Nephron progenitor cell (in vitro differentiated cells): ENCODE data around the gene PTPN3.

ENCODE experiments used
- DNase-seq: peaks from one replicate; pipeline ENCODE4 v3.0.0; 2021
- H3K27ac Mint-ChIP-seq: 2 replicates; pipeline ENCODE4 v1.8.0; 2021; ENCODE audit warnings: mild to moderate bottlenecking, moderate library complexity, mixed read lengths
- H3K27me3 Mint-ChIP-seq: 2 replicates; pipeline ENCODE4 v1.8.0; 2021; ENCODE audit warnings: mild to moderate bottlenecking, low read depth, mixed read lengths; ENCODE audit not compliant: poor library complexity
- H3K36me3 Mint-ChIP-seq: 2 replicates; pipeline ENCODE4 v1.8.0; 2021; ENCODE audit warnings: low read depth, mixed read lengths
- H3K4me1 Mint-ChIP-seq: 2 replicates; pipeline ENCODE4 v1.8.0; 2021; ENCODE audit warnings: mixed read lengths
- H3K4me3 Mint-ChIP-seq: 2 replicates; pipeline ENCODE4 v1.8.0; 2021; ENCODE audit warnings: mild to moderate bottlenecking, moderate library complexity, mixed read lengths
- H3K9me3 Mint-ChIP-seq: 2 replicates; pipeline ENCODE4 v1.8.0; 2021; ENCODE audit warnings: mild to moderate bottlenecking, moderate library complexity, mixed read lengths
- TF ChIP-seq, protein P1 (sequence below): fragments of 200-600 bp; sonication (generic); IDR thresholded peaks from 2 replicates; pipeline ENCODE4 v1.5.0; 2021; ENCODE audit warnings: antibody characterized with exemption

The PTPN3 gene

DNA sequence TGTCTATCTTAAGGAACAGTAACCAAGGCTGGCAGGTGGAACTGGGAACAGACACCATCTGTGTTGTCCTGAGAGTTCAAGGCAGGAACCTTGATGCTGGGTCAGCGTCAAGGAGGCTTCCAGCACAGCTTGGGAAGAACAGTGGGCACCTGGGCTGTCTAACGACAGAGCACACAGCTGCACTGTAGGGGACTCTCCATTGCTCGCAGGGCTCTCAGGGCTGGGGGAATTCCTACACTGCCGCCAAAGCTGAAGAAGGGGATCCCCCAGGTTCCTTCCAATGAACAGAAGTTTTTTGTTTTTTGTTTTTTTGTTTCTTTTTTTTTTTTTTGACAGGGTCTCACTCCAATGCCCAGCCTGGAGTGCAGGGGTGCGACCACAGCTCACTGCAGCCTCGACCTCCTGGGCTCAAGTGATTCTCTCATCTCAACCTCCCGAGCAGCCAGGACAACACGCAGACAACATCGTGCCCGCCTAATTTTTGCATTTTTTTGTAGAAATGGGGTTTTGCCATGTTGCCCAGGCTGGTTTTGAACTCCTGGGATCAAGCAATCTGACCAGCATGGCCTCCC is 81.9 kb downstream of the PTPN3 start:
- H3K4me1 Mint-ChIP-seq, result peaks cover 83% of the 10 kb centered on the region
- no peaks in the 10 kb centered on the region for H3K9me3 Mint-ChIP-seq
- no peaks in the 10 kb centered on the region for H3K27me3 Mint-ChIP-seq
- TF ChIP-seq, protein P1, sequence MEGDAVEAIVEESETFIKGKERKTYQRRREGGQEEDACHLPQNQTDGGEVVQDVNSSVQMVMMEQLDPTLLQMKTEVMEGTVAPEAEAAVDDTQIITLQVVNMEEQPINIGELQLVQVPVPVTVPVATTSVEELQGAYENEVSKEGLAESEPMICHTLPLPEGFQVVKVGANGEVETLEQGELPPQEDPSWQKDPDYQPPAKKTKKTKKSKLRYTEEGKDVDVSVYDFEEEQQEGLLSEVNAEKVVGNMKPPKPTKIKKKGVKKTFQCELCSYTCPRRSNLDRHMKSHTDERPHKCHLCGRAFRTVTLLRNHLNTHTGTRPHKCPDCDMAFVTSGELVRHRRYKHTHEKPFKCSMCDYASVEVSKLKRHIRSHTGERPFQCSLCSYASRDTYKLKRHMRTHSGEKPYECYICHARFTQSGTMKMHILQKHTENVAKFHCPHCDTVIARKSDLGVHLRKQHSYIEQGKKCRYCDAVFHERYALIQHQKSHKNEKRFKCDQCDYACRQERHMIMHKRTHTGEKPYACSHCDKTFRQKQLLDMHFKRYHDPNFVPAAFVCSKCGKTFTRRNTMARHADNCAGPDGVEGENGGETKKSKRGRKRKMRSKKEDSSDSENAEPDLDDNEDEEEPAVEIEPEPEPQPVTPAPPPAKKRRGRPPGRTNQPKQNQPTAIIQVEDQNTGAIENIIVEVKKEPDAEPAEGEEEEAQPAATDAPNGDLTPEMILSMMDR, result no peak
- peak overlapping the region; percentile 18 for H3K27ac Mint-ChIP-seq
- no peak for DNase-seq
- peaks cover 5% of the 10 kb centered on the region for H3K36me3 Mint-ChIP-seq
- H3K4me3 Mint-ChIP-seq, result no peak overlapping the region

DNA sequence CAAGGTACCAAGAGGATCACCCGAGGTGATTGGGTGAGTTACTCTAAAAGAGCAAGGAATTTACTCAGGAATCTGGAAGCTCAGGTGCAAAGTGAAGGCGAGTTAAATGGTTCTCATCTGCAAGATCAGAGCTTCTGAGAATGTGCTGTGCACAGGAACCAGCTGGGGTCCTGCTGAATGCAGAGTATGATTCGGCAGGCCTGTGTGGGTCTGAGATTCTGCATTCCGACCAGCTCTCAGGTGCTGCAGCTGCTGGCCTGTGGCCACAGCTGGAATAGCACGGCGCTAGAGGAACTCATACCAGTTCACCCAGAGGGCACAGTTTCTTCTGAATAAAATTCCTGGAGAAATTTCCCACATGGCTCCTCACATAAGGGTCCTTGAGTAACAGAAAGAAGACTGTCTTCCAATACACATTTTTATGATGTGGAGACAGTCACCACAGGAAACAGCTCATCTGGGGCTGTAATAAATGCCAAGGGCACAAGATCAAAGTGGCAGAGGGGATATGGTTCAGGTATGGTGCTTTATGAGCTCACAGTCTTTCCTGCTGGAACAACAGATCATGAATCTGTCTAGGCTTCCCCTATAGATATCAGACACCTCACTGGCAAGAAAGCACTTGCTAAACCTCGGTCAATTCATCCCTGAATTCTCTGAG is 83.9 kb downstream of the PTPN3 start:
- DNase-seq, result no peak
- Mint-ChIP-seq H3K4me3 (no peak overlapping the region), H3K27me3 (no peaks in the 10 kb centered on the region), H3K4me1 (peaks cover 75% of the 10 kb centered on the region), H3K36me3 (peaks cover 5% of the 10 kb centered on the region), H3K27ac (no peak overlapping the region), H3K9me3 (no peaks in the 10 kb centered on the region)
- TF ChIP-seq, protein P1, result no peak

DNA sequence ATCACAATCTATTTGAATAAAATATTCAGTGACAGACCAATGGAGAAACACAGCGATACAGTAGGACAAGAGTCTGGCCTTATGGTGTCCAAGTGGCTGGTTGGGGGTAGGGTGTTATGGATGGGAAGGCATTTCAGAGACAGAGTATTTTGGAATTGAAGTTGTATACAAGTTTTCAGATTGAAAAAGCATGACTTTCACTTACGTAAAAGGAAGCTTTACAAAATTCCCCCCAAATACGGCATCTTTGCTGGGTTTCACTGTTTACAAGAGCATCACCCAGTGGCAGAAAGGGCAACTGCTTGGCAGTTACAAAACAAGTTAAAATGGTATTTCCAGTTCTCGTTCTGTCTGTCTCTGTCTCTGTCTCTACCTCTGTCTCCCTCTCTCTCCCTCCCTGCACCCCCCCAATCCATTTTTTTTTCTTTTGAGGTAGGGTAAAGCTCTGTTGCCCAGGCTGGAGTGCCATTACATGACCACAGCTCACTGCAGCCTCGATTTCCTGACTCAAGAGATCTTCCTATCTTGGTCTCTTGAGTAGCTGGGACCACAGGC is 86.2 kb downstream of the PTPN3 start:
- no peak for DNase-seq
- Mint-ChIP-seq H3K4me1 (peaks cover 57% of the 10 kb centered on the region), H3K4me3 (no peak overlapping the region), H3K27ac (no peak overlapping the region), H3K36me3 (peaks cover 7% of the 10 kb centered on the region), H3K27me3 (no peaks in the 10 kb centered on the region), H3K9me3 (no peaks in the 10 kb centered on the region)
- TF ChIP-seq, protein P1, result peak; percentile 71

DNA sequence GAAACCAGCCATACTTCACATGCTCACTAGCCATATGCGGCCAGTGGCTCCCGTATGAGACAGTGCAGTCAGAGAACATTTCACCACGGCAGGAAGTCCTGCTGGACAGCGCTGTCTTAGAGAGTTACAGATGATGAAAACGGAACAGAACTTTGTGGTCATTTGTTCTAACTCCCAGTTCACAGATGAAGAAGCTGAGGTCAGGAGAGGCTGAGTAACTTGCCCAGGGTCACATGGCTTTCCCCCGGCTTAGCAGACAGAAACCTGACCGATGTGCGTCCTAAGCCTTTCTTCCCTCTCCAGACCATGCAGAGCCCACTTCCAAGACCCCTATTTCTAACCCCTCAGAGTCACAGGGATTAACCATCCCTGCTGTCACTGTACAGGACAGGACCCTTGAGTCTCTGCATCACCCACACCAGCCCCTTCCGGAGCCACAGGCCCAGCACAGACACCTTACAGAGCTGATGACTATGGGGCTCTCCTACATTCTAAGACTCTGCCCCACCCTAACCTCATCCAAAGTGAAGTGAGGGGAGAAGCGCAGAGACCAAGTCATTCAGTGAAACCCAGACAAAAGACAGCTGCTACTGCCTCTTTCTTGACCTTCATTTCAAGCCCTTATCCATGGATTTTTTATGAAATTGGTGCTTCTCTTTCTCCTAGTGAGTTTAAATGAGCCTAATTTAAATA is 86.9 kb downstream of the PTPN3 start:
- DNase-seq, result no peak
- Mint-ChIP-seq H3K27me3 (no peaks in the 10 kb centered on the region), H3K4me1 (peaks cover 57% of the 10 kb centered on the region), H3K27ac (no peak overlapping the region), H3K4me3 (no peak overlapping the region), H3K9me3 (no peaks in the 10 kb centered on the region), H3K36me3 (peaks cover 13% of the 10 kb centered on the region)
- TF ChIP-seq, protein P1, result no peak

DNA sequence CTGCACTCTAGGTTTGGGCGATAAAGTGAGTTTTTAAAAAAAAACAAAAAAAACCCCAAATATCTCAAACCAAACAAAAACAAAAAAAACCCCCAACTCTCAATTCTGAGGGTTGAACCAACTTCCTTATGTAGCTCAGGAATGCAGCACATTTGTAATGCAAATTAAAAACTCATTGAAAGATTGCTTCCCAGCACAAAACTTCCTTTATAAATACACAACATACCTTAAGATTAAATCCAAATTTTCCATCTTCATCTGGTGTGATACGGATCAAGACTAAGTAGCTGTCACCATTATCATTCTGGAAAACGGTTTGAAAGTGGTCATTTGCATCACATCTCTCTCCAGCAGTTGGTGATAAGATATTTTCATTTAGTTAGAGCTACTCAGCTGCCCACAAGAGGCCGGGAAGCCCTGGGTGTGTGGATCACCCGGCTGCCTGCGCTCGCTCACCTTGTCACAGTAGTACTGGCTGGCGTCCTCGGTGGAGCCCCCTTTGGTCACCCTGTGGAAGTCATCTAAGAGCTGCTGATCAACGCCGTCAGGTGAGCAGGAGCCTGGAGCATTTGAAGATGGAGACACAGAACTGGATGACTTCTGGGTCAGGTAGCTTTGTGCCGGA is 88.2 kb downstream of the PTPN3 start:
- DNase-seq, result peak; percentile 30
- Mint-ChIP-seq H3K9me3 (no peaks in the 10 kb centered on the region), H3K27me3 (no peaks in the 10 kb centered on the region), H3K36me3 (peaks cover 11% of the 10 kb centered on the region), H3K4me1 (peaks cover 48% of the 10 kb centered on the region), H3K4me3 (no peak overlapping the region), H3K27ac (no peak overlapping the region)
- TF ChIP-seq, protein P1, result peak; percentile 32
